GM21381 (cell line): ENCODE measurements around the gene KSR2.
"Not testable (repeated sequence)": the region's sequence is repeated elsewhere in the genome, so short reads cannot be mapped to it uniquely, and the experiment has no call there.

ENCODE experiments used
- ATAC-seq: cut with Tn5 transposase; IDR thresholded peaks from one replicate; pipeline ENCODE4 v1.9.1; 2021; ENCODE audit warnings: mild to moderate bottlenecking, moderate library complexity; ENCODE audit not compliant: unreplicated experiment

KSR2 gene

GRCh38 chr12:117649796-117650195 lies 319.0 kb downstream of the KSR2 start:
- ATAC-seq: no peak

GRCh38 chr12:117646520-117646919 lies 322.3 kb downstream of the KSR2 start:
- no peak for ATAC-seq

- no peak for ATAC-seq
Measured at GRCh38 chr12:117645473-117645872, 323.3 kb downstream of the KSR2 start.

- ATAC-seq: no peak
Measured at GRCh38 chr12:117643971-117644370, 324.8 kb downstream of the KSR2 start.

GRCh38 chr12:117641885-117642284 lies 326.9 kb downstream of the KSR2 start:
- no peak for ATAC-seq

GRCh38 chr12:117640511-117640910 lies 328.3 kb downstream of the KSR2 start:
- ATAC-seq: no peak

GRCh38 chr12:117629454-117629853 lies 339.3 kb downstream of the KSR2 start:
- ATAC-seq: no peak

- ATAC-seq: not testable (repeated sequence)
Measured at GRCh38 chr12:117628711-117629110, 340.1 kb downstream of the KSR2 start.

- no peak for ATAC-seq
Measured at GRCh38 chr12:117622741-117623140, 346.0 kb downstream of the KSR2 start.

GRCh38 chr12:117622087-117622486 lies 346.7 kb downstream of the KSR2 start:
- ATAC-seq: no peak

- ATAC-seq: no peak
Measured at GRCh38 chr12:117607778-117608177, 361.0 kb downstream of the KSR2 start.

GRCh38 chr12:117606945-117607344 lies 361.8 kb downstream of the KSR2 start:
- ATAC-seq: no peak

- no peak for ATAC-seq
Measured at GRCh38 chr12:117606024-117606423, 362.8 kb downstream of the KSR2 start.

GRCh38 chr12:117603316-117604113 lies 365.3 kb downstream of the KSR2 start:
- no peak for ATAC-seq

- ATAC-seq: no peak
Measured at GRCh38 chr12:117599849-117600248, 368.9 kb downstream of the KSR2 start.

GRCh38 chr12:117596968-117597367 lies 371.8 kb downstream of the KSR2 start:
- no peak for ATAC-seq

- no peak for ATAC-seq
Measured at GRCh38 chr12:117595751-117596150, 373.0 kb downstream of the KSR2 start.

- no peak for ATAC-seq
Measured at GRCh38 chr12:117594481-117594880, 374.3 kb downstream of the KSR2 start.

GRCh38 chr12:117593815-117594400 lies 374.9 kb downstream of the KSR2 start:
- no peak for ATAC-seq

GRCh38 chr12:117592588-117593305 lies 376.0 kb downstream of the KSR2 start:
- no peak for ATAC-seq

- no peak for ATAC-seq
Measured at GRCh38 chr12:117590999-117591398, 377.8 kb downstream of the KSR2 start.

- no peak for ATAC-seq
Measured at GRCh38 chr12:117590386-117590785, 378.4 kb downstream of the KSR2 start.
